AG20443 (cell line): ENCODE measurements around the gene NQO2.

Source experiments
- DNase-seq: peaks from one replicate; pipeline ENCODE4 v3.0.0; 2012; ENCODE audit warnings: low spot score, mixed read lengths

Gene NQO2

GRCh38 chr6:2999618-3000557, at the start of gene NQO2:
TSS of gene NQO2 (plus strand) at chr6:2999894. CDS start at chr6:3006553, 6,659 bp downstream.
- DNase-seq = peak; percentile 99

- no peak for DNase-seq
Observed at GRCh38 chr6:2950713-2951112, 49.0 kb upstream of the NQO2 start.

- DNase-seq = no peak
Observed at GRCh38 chr6:2951728-2952127, 48.0 kb upstream of the NQO2 start.

- DNase-seq = peak; percentile 89
Observed at GRCh38 chr6:2952557-2953095, 47.1 kb upstream of the NQO2 start.

- DNase-seq = no peak
Observed at GRCh38 chr6:2953098-2953497, 46.6 kb upstream of the NQO2 start.

GRCh38 chr6:2956930-2957685, 42.6 kb upstream of the NQO2 start:
- peak; percentile 28 for DNase-seq

- no peak for DNase-seq
Observed at GRCh38 chr6:2957696-2958330, 41.9 kb upstream of the NQO2 start.

- no peak for DNase-seq
Observed at GRCh38 chr6:2958331-2958711, 41.4 kb upstream of the NQO2 start.

- no peak for DNase-seq
Observed at GRCh38 chr6:2958776-2959175, 40.9 kb upstream of the NQO2 start.

- peak; percentile 89 for DNase-seq
Observed at GRCh38 chr6:2959909-2960719, 39.6 kb upstream of the NQO2 start.

GRCh38 chr6:2960935-2961334, 38.8 kb upstream of the NQO2 start:
- no peak for DNase-seq

GRCh38 chr6:2961506-2961905, 38.2 kb upstream of the NQO2 start:
- DNase-seq = no peak

GRCh38 chr6:2962004-2962403, 37.7 kb upstream of the NQO2 start:
- no peak for DNase-seq

GRCh38 chr6:2962636-2963035, 37.1 kb upstream of the NQO2 start:
- DNase-seq = no peak

GRCh38 chr6:2963756-2964155, 35.9 kb upstream of the NQO2 start:
- no peak for DNase-seq

GRCh38 chr6:2964793-2965505, 34.7 kb upstream of the NQO2 start:
- no peak for DNase-seq

GRCh38 chr6:2966347-2966746, 33.3 kb upstream of the NQO2 start:
- DNase-seq = no peak

GRCh38 chr6:2967936-2968335, 31.8 kb upstream of the NQO2 start:
- no peak for DNase-seq

GRCh38 chr6:2968600-2969135, 31.0 kb upstream of the NQO2 start:
- no peak for DNase-seq

GRCh38 chr6:2969549-2969948, 30.1 kb upstream of the NQO2 start:
- DNase-seq = no peak
